Measurements from ENCODE around the gene MIF4GD. TPM values are rescaled to one million over a fixed set of nuclear protein-coding genes. Genes with fewer than 3 reads are reported as not detected.

MIF4GD gene
- total RNA-seq, 1 donor from 2014 or later: 26.5 TPM

DNA sequence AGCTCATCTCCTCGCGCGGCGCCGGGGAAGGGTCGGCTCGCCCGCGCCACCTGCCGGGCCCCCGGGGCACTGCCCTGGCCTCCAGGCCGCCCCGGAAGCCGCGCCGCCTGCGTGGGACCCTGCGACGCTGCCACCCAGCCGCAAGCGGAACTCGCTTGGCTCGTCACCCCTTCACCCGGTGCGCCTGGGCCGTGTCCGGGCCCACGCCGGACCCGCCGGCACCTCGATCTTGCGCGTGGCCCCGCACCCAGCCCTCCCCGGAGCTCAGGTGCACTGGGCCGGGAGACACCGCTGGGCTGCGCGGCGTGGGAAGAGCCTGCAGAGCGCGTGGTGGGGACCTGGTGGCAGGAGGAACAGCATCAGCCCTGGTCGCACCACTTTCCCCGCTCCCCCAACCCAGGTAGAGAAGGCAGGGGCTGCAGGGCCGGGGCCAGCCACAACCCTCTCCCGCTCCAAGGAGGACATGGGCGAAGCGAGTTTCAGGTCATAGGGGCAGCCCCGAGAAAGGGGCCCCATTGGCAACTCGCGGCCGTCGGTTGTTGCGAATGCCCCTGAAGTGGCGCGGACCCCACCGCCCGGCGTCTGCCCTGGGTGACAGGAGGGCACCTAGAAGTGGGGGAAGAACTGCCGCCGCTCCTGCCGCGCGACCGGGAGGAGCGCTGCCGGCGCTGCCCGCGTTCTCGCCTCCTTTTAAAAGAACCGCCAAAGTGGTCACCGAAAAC is 363 bp upstream of the MIF4GD start:
- TF ChIP-seq, protein P1, sequence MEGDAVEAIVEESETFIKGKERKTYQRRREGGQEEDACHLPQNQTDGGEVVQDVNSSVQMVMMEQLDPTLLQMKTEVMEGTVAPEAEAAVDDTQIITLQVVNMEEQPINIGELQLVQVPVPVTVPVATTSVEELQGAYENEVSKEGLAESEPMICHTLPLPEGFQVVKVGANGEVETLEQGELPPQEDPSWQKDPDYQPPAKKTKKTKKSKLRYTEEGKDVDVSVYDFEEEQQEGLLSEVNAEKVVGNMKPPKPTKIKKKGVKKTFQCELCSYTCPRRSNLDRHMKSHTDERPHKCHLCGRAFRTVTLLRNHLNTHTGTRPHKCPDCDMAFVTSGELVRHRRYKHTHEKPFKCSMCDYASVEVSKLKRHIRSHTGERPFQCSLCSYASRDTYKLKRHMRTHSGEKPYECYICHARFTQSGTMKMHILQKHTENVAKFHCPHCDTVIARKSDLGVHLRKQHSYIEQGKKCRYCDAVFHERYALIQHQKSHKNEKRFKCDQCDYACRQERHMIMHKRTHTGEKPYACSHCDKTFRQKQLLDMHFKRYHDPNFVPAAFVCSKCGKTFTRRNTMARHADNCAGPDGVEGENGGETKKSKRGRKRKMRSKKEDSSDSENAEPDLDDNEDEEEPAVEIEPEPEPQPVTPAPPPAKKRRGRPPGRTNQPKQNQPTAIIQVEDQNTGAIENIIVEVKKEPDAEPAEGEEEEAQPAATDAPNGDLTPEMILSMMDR (conservative IDR thresholded peaks at IDR 0.05; ENCODE audit: low read depth, low read length): peak; percentile 42
- peak overlapping the region; percentile 83 for H3K4me3 ChIP-seq (ENCODE audit: low read depth, low read length)
- no peak for DNase-seq (ENCODE audit: low read depth)

DNA sequence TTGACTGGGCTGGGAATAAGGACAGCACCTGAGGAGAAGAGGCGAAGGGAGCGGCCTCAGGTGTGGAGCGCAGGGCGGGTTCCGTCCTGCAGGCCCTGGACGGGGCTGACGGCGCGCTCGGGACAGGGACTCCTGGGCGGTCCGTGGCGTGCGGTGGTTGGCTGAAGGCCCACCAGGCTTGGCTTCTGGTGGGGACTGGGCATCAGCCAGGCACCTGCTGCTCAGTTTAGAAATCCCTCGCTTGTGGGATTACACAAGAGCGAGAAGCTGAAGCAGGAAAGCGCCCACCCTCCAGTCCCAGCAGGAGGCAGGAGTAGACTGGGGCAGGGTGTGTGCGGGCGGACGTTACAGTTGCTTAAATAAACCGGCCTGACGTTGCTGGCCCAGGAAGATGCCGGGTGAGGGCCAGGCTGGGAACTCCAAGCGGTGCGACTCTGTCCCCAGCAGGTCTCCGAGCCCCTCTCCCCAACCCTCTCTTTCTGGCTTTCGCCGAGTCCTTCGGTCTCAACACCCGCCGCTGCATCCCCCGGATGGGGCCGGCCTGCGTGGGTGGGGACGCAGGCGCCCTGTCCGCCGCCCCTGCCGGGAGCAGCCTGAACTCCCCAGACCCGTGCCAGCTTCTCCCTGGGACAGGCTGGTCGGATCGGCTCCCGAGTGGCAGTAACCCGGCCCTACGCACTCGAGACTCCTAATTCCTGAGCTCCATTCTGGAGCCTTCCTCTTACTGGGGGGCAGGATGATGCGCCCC is 639 bp downstream of the MIF4GD start:
- TF ChIP-seq, protein P1 (conservative IDR thresholded peaks at IDR 0.05; ENCODE audit: low read depth, low read length): peak; percentile 52
- peak overlapping the region; percentile 83 for H3K4me3 ChIP-seq (ENCODE audit: low read depth, low read length)
- no peak for DNase-seq (ENCODE audit: low read depth)

GRCh38 chr17:75269844-75270217 is 1.2 kb downstream of the MIF4GD start:
- no peak for DNase-seq (ENCODE audit: low read depth)
- peak overlapping the region; percentile 83 for H3K4me3 ChIP-seq (ENCODE audit: low read depth, low read length)
- TF ChIP-seq, protein P1 (conservative IDR thresholded peaks at IDR 0.05; ENCODE audit: low read depth, low read length): no peak

GRCh38 chr17:75267411-75268232 is 3.4 kb downstream of the MIF4GD start:
- TF ChIP-seq, protein P1 (conservative IDR thresholded peaks at IDR 0.05; ENCODE audit: low read depth, low read length): no peak
- DNase-seq (ENCODE audit: low read depth): no peak

GRCh38 chr17:75267153-75267410 is 3.9 kb downstream of the MIF4GD start:
- DNase-seq (ENCODE audit: low read depth): no peak
- H3K4me3 ChIP-seq (ENCODE audit: low read depth, low read length): no peak overlapping the region
- TF ChIP-seq, protein P1 (conservative IDR thresholded peaks at IDR 0.05; ENCODE audit: low read depth, low read length): no peak

More at GRCh38 chr17:75267411-75268232, 3.4 kb downstream of the MIF4GD start:
- no peak overlapping the region for H3K4me3 ChIP-seq (ENCODE audit: low read depth, low read length)

GRCh38 chr17:75266316-75267152 is 4.5 kb downstream of the MIF4GD start:
- no peak overlapping the region for H3K4me3 ChIP-seq (ENCODE audit: low read depth, low read length)
- no peak for DNase-seq (ENCODE audit: low read depth)
- TF ChIP-seq, protein P1 (conservative IDR thresholded peaks at IDR 0.05; ENCODE audit: low read depth, low read length): no peak
